SU-DHL-6 (cell line): ENCODE measurements around the gene LENEP.

ENCODE experiments used
- EZH2phosphoT487 ChIP-seq: fragments of 200-600 bp; sonication (generic), shearing (Covaris generic); conservative IDR thresholded peaks from 2 replicates; pipeline ENCODE4 v1.6.1; 2018; ENCODE audit warnings: mild to moderate bottlenecking, antibody characterized with exemption, low read length, moderate library complexity, mixed read lengths
- TF ChIP-seq, protein P1 (sequence below): fragments of 200-600 bp; sonication (generic); IDR thresholded peaks from one replicate; pipeline ENCODE4 v1.5.1; 2017; ENCODE audit warnings: antibody characterized with exemption, mild to moderate bottlenecking, low read length, moderate library complexity; ENCODE audit not compliant: insufficient read depth, poor library complexity, severe bottlenecking

DNA sequence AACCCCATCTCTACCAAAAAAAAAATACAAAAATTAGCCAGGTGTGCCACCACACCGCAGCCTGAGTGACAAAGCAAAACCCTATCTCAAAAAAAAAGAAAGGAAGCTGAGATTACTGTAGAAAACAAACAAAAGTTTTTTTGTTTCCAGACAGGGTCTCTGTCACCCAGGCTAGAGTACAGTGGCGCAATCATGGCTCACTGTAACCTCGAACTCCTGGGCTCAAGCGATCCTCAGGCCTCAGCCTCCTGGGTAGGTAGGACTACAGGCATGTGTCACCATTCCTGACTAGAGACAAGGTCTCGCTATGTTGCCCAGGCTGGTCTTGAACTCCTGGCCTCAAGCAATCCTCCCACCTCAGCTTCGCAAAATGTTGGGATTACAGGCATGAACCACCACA is 29.0 kb upstream of the LENEP start:
- TF ChIP-seq, protein P1, sequence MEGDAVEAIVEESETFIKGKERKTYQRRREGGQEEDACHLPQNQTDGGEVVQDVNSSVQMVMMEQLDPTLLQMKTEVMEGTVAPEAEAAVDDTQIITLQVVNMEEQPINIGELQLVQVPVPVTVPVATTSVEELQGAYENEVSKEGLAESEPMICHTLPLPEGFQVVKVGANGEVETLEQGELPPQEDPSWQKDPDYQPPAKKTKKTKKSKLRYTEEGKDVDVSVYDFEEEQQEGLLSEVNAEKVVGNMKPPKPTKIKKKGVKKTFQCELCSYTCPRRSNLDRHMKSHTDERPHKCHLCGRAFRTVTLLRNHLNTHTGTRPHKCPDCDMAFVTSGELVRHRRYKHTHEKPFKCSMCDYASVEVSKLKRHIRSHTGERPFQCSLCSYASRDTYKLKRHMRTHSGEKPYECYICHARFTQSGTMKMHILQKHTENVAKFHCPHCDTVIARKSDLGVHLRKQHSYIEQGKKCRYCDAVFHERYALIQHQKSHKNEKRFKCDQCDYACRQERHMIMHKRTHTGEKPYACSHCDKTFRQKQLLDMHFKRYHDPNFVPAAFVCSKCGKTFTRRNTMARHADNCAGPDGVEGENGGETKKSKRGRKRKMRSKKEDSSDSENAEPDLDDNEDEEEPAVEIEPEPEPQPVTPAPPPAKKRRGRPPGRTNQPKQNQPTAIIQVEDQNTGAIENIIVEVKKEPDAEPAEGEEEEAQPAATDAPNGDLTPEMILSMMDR: no peak
- TF ChIP-seq EZH2phosphoT487: no peak
